GM18867 (cell line): ENCODE measurements around the gene ENTPD8.
"Not testable (repeated sequence)": the region's sequence is repeated elsewhere in the genome, so short reads cannot be mapped to it uniquely, and the experiment has no call there.

Experiments used
- ATAC-seq: cut with Tn5 transposase; IDR thresholded peaks from one replicate; pipeline ENCODE4 v1.9.1; 2021; ENCODE audit warnings: mild to moderate bottlenecking, moderate library complexity; ENCODE audit not compliant: unreplicated experiment

The ENTPD8 gene

DNA sequence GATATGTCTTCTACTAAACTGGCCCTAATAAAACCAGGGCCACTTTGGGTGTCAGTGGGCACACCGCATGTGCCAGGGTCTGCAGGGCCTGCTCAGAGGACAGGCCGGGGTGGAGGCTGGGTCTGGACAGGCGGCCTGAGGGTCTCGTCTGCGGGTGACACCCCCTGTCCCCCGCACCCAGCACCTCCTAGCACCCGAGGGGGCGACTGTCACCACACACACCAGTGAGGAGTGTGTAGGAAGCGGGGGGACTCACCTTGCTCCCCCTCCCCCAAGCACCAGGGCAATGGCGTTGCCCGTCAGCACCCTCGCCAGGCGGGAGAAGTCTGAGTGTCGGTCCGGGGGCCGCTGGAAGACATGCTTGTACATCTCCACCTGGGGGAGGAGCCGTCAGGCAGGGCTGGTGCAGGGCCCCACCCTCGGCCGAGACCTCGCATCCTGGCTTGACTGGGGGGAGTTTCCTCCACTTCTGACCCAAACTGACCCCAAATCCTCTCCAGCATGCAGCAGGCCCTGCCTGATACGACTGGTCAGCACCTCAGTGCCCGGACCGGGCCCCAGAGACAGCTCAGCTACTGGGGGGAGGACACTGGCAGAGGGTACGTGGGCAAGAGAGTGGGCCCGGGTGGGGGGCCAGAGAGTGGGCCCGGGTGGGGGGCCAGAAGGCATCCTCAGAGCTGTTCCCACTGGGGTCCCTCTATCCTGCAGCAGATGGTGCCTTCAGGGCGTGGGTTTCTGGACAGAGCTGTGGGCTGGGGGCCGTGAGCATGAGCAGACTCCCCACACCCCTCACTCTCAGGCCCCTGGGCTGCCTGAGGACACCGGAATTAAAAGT lies 36.8 kb upstream of the ENTPD8 start:
- no peak for ATAC-seq

DNA sequence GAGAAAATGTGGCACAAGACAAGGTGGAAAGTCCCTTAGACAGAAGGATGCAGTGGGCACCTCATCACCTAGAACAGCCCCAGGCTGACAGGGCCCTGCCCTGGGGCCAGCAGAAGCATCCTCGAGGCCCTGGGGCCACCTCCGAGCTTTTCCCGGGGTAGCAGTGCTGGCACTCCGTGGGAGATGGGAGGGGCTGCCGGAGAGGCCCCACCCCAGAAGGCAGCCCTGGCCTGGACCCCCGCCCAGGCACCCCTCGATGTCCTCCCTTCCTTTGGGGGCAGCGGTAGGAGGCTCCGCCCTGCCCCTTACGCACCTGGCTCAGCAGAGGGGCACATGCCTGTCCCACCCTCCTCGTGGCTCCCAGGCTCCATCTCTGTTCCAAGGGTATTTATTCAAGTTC lies 35.7 kb upstream of the ENTPD8 start:
- ATAC-seq: no peak

DNA sequence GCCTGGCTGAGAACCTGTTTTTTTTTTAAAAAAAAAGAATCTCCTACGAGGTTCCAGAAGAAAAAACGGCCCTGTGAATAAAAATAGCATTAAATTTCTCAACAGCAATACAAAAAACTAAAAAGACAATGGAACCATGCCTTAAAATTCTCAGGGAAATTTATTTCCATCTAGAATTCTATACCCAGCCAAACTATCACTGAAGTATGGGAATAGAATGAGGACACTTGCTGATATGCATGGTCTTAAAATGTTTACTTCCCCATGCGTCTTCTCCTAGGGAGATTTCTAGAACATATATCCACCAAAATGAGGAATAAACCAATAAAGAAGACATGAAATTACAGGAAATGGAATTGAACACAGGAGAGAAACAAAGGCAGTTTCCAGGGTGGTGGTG lies 34.5 kb upstream of the ENTPD8 start:
- ATAC-seq: no peak

DNA sequence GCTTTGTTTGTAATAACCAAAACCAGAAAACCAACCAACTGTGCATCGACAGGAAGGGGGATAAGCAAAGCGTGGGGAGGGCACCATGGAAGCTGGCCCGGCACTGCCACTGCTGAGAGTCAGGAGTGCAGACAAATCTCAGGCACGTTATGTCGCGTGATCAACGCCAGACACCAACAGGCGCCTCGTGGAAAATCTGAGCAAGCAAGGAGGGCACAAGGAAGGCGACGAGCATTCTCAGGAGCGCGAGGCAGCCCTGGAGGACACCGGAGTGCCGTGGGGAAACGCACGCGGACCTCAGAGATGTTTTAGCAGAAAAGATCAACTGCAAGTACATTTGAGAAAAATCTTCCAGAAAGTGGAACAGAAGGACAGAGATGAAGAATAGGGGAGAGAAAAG lies 33.1 kb upstream of the ENTPD8 start:
- no peak for ATAC-seq

DNA sequence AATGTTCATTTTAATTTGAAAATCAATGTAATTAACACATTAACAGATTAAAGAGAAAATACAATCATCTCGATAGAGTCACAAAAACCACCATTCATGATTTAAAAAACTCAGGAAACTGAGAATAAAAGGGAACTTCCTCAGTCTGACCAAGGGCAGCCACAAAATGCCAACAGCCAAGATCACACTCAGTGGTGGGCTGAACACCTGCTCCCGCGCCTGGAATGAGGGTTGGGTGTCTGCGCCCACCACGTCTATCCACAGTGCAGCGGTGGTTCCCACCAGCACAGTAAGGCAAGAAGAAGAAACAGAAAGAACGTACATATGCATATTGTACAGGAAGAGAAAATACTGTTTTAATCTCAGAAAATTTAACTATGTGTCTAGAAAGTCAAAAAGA lies 29.6 kb upstream of the ENTPD8 start:
- no peak for ATAC-seq

DNA sequence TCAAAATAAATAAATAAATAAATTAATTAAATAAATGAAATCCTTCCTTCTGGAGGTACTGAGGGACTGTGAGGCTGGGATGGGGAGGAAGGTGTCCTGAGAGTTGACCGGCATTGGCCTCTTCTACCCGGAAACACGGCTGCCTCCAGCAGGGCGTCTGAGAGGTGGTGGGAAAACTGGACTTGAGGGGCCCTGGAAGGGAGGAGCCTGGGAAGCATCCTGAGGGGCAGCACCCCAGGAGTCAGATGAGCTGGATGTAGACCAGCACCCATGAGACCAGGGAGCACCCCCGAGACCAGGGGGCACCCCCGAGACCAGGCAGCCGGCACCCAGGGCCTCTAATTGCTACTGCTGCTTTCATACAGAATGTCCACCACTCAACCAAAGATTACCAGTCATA lies 26.7 kb upstream of the ENTPD8 start:
- ATAC-seq: no peak

DNA sequence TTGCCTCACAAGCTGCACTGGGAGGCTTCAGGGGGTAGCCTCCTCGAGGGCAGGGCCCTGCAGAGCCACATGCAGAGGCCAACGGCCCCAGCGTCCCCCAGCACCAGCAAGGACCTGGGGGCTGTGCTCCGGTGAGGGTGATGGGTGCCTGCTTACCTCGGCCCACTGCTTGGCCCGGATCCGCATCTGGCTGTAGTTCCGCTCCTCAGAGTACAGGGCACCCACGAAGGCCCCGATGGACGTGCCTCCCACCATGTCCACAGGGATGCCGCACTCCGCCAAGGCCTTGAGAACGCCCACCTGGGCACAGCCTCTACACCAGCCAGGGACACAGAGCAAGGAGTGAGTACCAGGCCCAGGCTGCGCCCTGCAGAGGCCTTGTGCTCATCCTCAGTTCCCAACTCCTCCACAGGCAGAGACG lies 26.0 kb upstream of the ENTPD8 start:
- ATAC-seq: no peak

DNA sequence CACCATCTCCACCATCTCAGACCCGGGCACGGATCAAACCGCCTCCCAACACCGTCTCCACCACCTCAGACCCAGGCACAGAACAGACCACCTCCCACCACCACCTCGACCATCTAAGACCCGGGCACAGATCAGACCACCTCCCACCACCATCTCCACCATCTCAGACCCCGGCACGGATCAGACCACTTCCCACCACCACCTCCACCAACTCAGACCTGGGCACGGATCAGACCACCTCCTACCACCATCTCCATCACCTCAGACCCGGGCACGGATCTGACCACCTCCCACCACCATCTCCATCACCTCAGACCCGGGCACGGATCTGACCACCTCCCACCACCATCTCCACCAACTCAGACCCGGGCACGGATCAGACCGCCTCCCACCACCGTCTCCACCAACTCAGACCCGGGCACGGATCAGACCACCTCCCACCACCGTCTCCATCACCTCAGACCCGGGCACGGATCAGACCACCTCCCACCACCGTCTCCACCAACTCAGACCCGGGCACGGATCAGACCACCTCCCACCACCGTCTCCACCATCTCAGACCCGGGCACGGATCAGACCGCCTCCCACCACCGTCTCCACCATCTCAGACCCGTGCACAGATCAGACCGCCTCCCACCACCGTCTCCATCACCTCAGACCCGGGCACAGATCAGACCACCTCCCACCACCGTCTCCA lies 25.4 kb upstream of the ENTPD8 start:
- not testable (repeated sequence) for ATAC-seq

DNA sequence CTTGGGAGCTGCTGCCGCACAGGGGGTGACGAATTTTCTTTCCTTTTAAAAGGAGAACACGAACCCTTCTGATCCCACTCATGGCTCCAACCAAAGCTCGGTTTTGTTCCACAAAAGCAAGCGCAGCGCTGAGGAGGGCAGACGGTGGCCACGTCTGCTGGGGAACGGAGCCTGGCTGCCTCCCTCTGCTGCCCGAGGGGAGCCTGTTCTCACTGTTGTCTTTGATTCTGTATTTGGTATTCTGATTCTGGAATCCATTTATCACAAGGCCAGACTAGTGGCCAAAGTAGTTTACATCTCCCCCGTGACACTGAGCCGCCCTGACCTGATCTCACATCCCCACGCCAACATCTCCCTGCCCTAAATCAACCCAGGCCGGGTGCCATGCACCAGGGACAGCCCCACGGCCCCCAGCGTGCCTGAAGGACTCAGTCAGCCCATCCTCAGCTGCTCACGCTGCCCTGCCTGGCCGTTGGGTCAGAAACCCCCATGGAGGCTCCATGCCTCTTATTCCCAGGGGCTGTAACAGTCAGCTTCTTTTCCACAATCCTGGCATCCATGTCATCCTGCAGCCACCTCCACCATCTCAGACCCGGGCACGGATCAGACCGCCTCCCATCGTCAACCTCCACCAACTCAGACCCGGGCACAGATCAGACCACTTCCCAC lies 24.7 kb upstream of the ENTPD8 start:
- ATAC-seq: no peak

DNA sequence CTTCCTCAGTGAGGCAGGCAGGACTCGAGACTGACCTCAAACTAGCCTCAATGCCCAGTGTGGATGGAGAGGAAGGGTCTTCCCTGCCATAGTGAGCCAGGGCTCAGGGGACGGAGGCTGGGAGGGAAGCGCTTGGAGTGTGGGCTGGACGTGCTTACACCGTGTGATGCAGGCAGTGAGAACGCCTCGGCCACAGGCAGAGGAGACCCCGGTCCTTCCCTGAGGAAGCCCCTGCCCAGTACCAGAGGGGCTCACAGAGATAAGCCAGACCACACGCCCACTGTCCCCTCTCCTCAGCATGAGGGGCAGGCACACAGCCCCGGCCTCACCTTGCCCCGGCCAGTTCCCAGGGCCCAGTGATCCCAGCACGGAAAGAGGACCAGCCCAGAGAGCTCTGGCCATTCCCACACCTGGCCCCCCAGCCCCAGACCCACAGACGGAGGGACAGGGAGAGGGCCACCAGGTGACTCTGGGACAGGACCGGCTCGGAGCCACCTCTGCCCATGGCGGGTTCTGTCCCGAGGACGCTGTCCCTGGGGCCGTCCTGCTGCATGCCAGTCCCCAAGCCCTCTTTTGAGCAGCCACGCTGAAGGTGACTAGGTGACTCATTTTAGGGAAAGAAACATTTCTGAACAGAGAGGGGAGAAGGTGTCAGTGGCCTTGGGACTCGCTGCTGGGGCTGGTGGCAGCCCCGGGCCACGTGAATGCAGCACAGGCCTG lies 24.0 kb upstream of the ENTPD8 start:
- no peak for ATAC-seq

DNA sequence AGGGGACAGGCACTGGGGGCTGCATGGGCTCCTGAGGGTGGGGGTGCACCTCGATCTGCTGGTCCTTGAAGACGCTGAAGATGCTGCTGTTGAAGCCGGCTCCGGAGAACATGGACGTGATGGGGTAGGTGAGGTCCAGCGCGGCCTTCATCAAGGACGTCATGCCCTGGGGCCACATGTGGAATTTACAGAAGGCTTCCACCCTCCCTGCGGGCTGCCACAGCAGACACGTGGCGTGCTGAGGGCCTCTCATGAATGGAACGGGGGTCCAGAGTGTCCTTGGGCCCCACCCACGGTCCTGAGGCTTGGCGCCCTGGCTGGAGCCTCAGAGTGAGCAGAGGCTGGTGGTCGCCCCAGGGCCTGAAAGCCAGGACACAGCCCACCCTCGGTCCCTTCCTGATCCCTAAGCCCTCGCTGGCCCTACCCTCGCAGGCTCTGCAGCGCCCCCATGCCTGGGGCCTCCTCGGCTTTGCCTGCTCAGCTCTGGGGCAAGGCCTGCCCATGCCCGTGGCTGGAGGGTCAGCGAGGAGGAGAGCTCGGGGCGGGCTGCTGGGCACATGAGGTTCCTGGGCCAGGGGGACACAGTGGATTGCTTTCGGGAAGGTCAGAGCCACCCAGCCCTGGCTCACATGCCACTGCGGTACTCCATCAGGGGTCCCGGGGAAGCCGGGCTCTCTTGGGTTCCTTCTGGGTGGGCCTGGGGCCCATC lies 23.3 kb upstream of the ENTPD8 start:
- no peak for ATAC-seq

DNA sequence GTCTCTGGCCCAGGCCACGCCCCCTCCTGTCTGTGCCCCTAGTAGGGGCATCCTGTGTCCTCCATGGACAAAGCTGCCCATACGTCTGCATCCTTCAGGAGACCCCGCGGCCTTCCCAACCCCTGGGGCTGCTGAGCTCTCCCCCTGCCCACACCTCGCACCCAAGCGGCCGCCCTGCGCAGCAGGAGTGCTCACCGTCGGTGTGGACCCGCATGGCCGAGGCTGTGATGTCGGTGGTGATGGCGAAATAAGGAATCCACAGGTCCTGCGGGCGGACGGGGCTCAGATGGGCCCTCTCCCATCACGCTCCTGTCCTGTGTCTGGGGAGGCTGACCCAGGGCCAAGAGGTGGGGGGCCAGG lies 22.8 kb upstream of the ENTPD8 start:
- no peak for ATAC-seq

DNA sequence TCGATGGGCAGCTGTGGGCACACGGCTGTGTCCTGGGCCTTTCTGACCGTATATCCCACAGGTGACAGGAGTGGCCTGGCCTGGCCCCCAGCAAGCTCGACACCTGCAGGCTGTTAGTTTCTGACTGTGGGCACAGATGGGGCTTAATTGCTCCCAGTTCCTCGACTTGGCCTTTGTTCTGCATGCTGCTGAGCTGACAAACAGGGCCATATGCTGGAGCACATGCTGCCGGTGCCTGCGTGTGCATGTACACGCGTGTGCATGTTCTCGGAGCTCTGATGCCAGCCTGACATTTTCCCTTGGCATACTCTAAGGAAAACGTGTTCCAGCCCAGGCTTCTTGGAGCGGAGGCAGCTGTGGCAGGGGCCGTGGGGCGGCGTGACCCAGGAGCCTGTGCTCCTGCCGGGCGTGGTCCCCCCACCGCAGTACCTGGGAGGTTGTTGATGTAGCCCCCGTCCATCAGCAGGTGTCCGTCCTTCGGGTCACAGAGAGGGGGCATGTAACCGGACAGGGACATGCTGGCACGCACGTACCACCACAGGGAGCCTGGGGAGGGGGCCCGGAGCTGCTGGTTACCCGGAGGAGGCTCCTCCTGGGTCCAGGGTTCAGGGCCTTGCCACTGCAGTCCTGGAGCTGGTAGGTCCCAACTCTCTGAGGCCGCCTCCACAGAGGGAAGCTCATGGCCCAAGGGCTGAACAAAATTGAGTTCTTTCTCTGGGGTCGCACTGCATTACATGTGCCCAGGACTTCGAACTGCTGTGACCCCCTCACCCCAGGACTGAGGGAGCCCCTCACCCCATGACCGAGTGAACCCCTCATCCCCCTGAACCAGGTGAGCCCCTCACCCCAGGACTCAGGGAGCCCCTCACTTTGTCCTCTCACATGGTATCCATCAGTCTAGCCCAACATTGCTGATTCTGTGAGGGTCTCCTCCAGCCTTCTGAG lies 22.1 kb upstream of the ENTPD8 start:
- ATAC-seq: no peak

DNA sequence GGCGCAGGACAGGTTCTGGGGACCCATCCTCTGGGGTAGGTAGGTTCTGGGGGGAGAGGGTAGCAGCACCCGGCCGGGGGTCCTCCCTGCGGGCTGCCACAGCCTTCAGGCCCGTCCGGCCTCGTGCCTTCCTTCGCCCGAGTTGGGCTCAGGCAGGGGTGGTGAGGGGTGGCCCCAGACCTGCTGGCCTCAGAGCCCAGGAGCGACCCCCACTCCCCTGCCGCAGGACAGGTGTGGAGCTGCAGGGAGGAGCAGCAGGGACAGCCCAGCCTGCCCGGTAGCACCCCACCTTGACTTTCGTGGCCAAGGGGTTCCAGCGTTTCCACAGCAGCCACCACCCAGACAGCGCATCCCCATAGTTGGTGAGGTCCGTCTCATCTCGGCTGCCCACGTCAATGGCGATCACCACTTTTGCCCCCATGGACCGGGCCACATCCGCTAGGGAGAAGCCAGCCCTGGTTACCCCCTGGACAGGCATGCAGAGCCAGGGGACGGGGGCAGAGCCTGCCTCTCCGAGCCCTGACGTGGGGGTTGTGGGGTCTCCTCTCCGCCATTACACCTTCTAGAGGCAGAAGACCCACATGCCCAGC lies 21.3 kb upstream of the ENTPD8 start:
- no peak for ATAC-seq

DNA sequence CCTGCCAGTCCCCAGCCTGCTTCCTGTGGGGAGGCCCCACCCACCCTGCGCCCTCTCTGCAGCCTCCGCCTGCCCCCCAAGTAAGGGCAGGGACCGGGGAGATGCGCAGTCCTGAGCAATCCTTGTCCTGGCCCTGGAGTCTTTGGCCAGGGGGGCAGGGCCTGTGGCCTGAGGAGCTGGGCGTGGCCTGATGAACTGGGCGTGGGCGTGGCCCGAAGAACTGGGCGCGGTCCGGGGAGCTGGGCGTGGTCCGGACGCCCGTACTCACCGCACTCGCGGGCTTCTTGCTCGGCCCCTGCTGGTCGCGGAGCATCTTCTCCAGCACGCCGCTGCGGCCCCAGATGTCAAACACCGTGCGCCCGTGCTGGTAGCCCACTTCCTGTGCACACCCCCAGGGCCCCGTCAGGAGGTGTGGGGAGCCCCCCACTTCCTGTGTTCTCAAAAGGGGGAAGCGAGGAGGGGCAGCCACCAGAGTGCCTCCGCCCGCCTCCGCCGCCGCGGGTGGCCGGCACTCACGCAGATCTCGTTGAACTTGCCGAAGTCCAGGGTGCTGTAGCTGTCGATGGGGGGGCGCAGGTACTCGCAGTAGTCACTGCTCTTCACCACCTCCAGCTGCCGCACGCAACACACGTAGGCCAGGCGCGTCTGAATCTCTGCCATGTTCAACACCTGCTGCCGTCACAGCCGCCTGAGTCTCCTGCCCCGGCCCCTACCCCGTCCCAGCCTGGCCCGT lies 20.7 kb upstream of the ENTPD8 start:
- ATAC-seq: peak; percentile 41

DNA sequence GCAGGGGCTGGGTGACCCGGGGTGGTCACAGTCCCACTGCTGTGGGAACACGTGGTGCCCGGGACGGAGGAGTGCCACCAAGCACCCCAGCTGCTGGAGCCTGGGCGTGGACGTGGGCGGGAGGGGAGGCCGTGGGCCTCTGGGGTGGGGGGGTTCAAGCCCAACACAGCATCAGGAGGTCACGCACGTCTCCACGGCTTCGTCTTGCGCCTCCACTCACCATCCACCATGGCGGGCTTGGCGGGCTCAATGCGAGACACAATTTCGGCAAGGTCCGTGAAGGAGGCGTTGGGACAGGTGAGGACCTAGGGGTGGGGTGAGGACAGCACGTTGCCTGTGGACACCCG lies 20.1 kb upstream of the ENTPD8 start:
- no peak for ATAC-seq

DNA sequence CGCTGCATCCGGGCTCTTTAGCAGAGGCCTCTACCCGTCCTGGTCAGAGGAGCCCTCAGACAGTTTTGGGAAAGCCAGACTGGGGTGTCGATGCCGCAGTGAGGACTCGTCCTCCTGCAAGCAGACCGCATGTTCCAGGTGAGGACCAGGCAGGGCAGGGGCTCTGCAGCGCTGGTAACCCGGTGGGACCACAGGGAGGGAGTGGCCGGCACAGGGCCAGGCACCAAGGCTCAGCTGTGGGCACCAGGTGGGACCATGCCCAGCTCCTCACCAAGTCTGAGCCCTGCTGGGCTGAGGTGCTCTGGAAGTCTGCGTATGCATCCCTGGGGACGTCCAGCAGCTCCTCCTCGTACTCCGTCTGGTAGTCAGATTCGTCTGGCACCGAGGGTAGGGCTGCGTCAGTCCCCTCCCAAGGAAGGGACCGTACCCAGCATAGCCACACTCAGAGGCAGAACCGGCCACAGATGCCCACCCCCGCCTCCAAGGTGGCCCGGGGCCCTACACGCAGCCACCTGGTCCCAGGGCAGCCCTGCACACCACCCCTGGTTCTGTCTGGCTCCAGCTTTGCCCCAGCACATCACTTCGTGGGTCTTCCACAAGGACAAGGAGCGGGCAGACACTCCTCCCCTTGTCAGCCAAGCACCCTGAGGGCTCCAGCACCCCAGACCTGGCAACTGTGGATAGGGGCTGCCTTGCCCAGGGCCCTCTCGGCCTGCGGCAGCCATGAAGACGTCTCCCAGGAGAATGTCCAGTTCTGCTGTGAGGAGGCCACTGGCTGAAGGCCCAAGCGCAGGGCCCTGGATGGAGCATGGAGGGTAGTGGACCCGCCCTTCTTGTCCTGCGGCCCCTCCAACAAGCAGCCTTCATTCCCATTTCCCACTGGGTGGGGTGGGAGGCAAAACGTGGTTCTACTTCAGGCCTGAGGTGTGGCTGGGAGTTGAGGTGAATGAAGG lies 19.5 kb upstream of the ENTPD8 start:
- ATAC-seq: no peak
